CD14-positive monocyte (primary cell): ENCODE data around the gene TSPAN5. TPM values are rescaled to one million over a fixed set of nuclear protein-coding genes. Genes with fewer than 3 reads are reported as not detected.

Source experiments
- DNase-seq, 3 donors: peaks; one replicate each; pipeline ENCODE4 v3.0.0-alpha.2; 2011 to 2022
- H2AFZ ChIP-seq: 2 replicates; pipeline ENCODE4 v1.6.0; 2012; ENCODE audit warnings: mild to moderate bottlenecking, low read depth, low read length, inconsistent platforms; ENCODE audit not compliant: insufficient read depth, poor library complexity, severe bottlenecking
- H3K27ac ChIP-seq, 2 donors: 1 replicate in 1 of 2; 2 replicates in 1 of 2; pipeline ENCODE4 v1.5.1; 2012 to 2013; ENCODE audit warnings: low read length in 2 of 2, control low read depth in 1 of 2, inconsistent platforms in 1 of 2, low read depth in 1 of 2, mild to moderate bottlenecking in 1 of 2
- H3K27me3 ChIP-seq, 2 donors: one replicate each; pipeline versions ENCODE4 v1.6.0 to v1.6.1; 2011 to 2013; ENCODE audit warnings: low read length in 2 of 2; ENCODE audit not compliant: control insufficient read depth in 2 of 2, insufficient read depth in 2 of 2
- H3K36me3 ChIP-seq, 2 donors: replicated peaks in 1 of 2; 1 replicate in 1 of 2; 2 replicates in 1 of 2; pipeline versions ENCODE4 v1.5.1 to v1.6.1; 2012 to 2013; ENCODE audit warnings: low read length in 2 of 2, control low read depth in 1 of 2, inconsistent platforms in 1 of 2, mild to moderate bottlenecking in 1 of 2; ENCODE audit not compliant: insufficient read depth in 2 of 2, control insufficient read depth in 1 of 2
- H3K4me1 ChIP-seq, 2 donors: 1 replicate in 1 of 2; 2 replicates in 1 of 2; pipeline versions ENCODE4 v1.5.1 to v1.6.1; 2012 to 2013; ENCODE audit warnings: low read length in 2 of 2, control low read depth in 1 of 2, inconsistent platforms in 1 of 2, mild to moderate bottlenecking in 1 of 2, moderate library complexity in 1 of 2; ENCODE audit not compliant: insufficient read depth in 2 of 2, control insufficient read depth in 1 of 2
- H3K4me2 ChIP-seq: replicated peaks from 2 replicates; pipeline ENCODE3; 2012; ENCODE audit warnings: low read length, moderate library complexity, mild to moderate bottlenecking; ENCODE audit not compliant: poor library complexity, severe bottlenecking; ENCODE audit errors: extremely low read depth
- H3K4me3 ChIP-seq, 3 experiments: fragments of 200-600 bp in 1 of 3; sonication (generic) in 1 of 3; replicated peaks in 1 of 3; 1 replicate in 2 of 3; 2 replicates in 1 of 3; pipeline ENCODE4 v1.5.1; 2011 to 2013; ENCODE audit warnings: low read length in 3 of 3, mild to moderate bottlenecking in 3 of 3, control low read depth in 2 of 3, low read depth in 2 of 3, inconsistent platforms in 1 of 3, moderate library complexity in 1 of 3
- H3K79me2 ChIP-seq: 2 replicates; pipeline ENCODE4 v1.6.0; 2012; ENCODE audit warnings: mild to moderate bottlenecking, control low read depth, inconsistent platforms, low read length, moderate library complexity; ENCODE audit not compliant: insufficient read depth
- H3K9ac ChIP-seq: 2 replicates; pipeline ENCODE4 v1.6.0; 2017; ENCODE audit warnings: low read length, mild to moderate bottlenecking; ENCODE audit not compliant: insufficient read depth, poor library complexity, severe bottlenecking
- H3K9me3 ChIP-seq, 2 donors: replicated peaks in 1 of 2; 1 replicate in 1 of 2; 2 replicates in 1 of 2; pipeline versions ENCODE4 v1.5.1 to v1.6.1; 2012 to 2013; ENCODE audit warnings: low read length in 2 of 2, control low read depth in 1 of 2; ENCODE audit not compliant: control insufficient read depth in 1 of 2, insufficient read depth in 1 of 2
- H4K20me1 ChIP-seq: 2 replicates; pipeline ENCODE4 v1.6.0; 2012; ENCODE audit warnings: mild to moderate bottlenecking, low read length, control low read depth, moderate library complexity; ENCODE audit not compliant: insufficient read depth
- H3K27ac Mint-ChIP-seq, 7 donors: one replicate each; pipeline ENCODE4 v1.8.0; 2020; ENCODE audit warnings: mild to moderate bottlenecking in 7 of 7, mixed read lengths in 7 of 7, moderate library complexity in 6 of 7, inconsistent platforms in 2 of 7
- H3K27me3 Mint-ChIP-seq, 3 donors: one replicate each; pipeline ENCODE4 v1.8.0; 2021 to 2022; ENCODE audit warnings: low read depth in 3 of 3, mild to moderate bottlenecking in 3 of 3, mixed read lengths in 3 of 3, moderate library complexity in 3 of 3, inconsistent platforms in 1 of 3
- H3K36me3 Mint-ChIP-seq, 2 donors: one replicate each; pipeline ENCODE4 v1.8.0; 2020; ENCODE audit warnings: mixed read lengths in 2 of 2, inconsistent platforms in 1 of 2, mild to moderate bottlenecking in 1 of 2
- H3K4me1 Mint-ChIP-seq: one replicate; pipeline ENCODE4 v1.8.0; 2020; ENCODE audit warnings: mild to moderate bottlenecking, mixed read lengths
- H3K4me3 Mint-ChIP-seq, 2 donors: one replicate each; pipeline ENCODE4 v1.8.0; 2020; ENCODE audit warnings: mild to moderate bottlenecking in 2 of 2, mixed read lengths in 2 of 2, moderate library complexity in 1 of 2
- H3K9me3 Mint-ChIP-seq, 7 donors: one replicate each; pipeline ENCODE4 v1.8.0; 2020 to 2022; ENCODE audit warnings: mixed read lengths in 7 of 7, mild to moderate bottlenecking in 6 of 7, moderate library complexity in 6 of 7, inconsistent platforms in 2 of 7
- WGBS: methylation state at CpG from one replicate; pipeline ENCODE4 v1.1.5; 2013; ENCODE audit warnings: missing lambda C conversion rate; ENCODE audit not compliant: insufficient coverage; 5-methylcytosine and 5-hydroxymethylcytosine counted together
- intact Hi-C, 2 donors: fragments of 100-400 bp; cut with micrococcal nuclease; formaldehyde crosslinking; loops; one replicate each; pipeline versions ENCODE4 v1.15.0 to v1.15.1; 2023
- polyA plus RNA-seq, 3 donors: library from polyadenylated mRNA; depleted of rRNA in 1 of 3; unstranded in 2 of 3; stranded (reverse) in 1 of 3; fragments of 300-500 nt in 2 of 3; fragments of >200 nt in 1 of 3; fragmentation: Illumina TruSeq in 2 of 3; gene quantifications; 1 replicate in 2 of 3; 2 replicates in 1 of 3; pipeline ENCODE4 v1.2.3, GENCODE V29; 2012 to 2021
- TF ChIP-seq, protein P1 (sequence below): fragments of 200-600 bp; IDR thresholded peaks from one replicate; pipeline ENCODE4 v1.8.0; 2022; ENCODE audit warnings: antibody characterized with exemption, mild to moderate bottlenecking

The TSPAN5 gene
- polyA plus RNA-seq, 3 donors = 0.09 to 1.1 (median 0.13) TPM

DNA sequence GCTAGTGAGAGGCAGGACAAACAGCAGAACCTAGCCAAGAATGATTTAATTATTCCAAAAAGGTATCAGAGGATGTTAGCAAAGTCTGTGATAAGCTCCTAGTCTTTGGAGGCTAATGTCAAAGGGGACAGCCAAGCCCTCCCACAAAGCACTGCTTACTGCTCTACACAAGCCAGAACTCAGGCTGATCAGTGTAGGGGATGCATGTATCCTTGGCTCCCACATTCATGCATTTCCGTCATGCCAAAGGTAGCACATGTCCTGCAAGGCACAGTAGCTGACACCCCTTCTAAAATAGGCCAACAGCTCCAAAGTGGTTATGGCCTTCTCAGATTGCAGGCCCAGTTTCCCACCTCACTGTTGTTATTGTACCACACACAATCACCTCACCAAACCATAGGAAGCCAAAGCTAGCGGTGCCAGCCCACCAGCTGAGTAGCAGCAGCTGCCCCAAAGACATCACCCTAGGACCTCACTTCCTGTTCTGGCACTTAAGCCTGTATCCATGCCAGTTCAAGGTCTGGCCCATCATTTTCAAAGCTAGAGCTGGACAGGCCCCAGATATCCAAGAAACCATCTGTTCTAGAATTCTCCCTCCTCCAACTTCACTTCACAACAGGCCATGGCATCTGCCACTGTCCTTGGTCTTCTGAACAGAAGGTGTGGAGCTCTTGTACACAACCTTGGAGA lies 40.9 kb downstream of the TSPAN5 start:
- Mint-ChIP-seq H3K4me1 (peaks cover 5% of the 10 kb centered on the region), H3K36me3 (no peaks in the 10 kb centered on the region), H3K27ac (no peak overlapping the region), H3K4me3 (no peak overlapping the region), H3K9me3 (peaks cover 0 to 4% (median 0%) of the 10 kb centered on the region in 7 donors), H3K27me3 (peaks cover 0 to 5% (median 5%) of the 10 kb centered on the region in 3 donors)
- Histone ChIP-seq H2AFZ (no peak overlapping the region), H3K9ac (no peak overlapping the region), H3K79me2 (no peaks in the 10 kb centered on the region), H3K4me1 (no peaks in the 10 kb centered on the region), H3K27me3 (no peaks in the 10 kb centered on the region), H3K36me3 (no peaks in the 10 kb centered on the region), H3K4me3 (no peak overlapping the region), H3K4me2 (no peak overlapping the region), H4K20me1 (no peaks in the 10 kb centered on the region), H3K27ac (no peak overlapping the region), H3K9me3 (no peaks in the 10 kb centered on the region)
- TF ChIP-seq, protein P1, sequence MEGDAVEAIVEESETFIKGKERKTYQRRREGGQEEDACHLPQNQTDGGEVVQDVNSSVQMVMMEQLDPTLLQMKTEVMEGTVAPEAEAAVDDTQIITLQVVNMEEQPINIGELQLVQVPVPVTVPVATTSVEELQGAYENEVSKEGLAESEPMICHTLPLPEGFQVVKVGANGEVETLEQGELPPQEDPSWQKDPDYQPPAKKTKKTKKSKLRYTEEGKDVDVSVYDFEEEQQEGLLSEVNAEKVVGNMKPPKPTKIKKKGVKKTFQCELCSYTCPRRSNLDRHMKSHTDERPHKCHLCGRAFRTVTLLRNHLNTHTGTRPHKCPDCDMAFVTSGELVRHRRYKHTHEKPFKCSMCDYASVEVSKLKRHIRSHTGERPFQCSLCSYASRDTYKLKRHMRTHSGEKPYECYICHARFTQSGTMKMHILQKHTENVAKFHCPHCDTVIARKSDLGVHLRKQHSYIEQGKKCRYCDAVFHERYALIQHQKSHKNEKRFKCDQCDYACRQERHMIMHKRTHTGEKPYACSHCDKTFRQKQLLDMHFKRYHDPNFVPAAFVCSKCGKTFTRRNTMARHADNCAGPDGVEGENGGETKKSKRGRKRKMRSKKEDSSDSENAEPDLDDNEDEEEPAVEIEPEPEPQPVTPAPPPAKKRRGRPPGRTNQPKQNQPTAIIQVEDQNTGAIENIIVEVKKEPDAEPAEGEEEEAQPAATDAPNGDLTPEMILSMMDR = no peak
- intact Hi-C loops = no loop called here
- WGBS = 86% methylated on average over 1 of the region's 2 CpGs
- DNase-seq = no peak

DNA sequence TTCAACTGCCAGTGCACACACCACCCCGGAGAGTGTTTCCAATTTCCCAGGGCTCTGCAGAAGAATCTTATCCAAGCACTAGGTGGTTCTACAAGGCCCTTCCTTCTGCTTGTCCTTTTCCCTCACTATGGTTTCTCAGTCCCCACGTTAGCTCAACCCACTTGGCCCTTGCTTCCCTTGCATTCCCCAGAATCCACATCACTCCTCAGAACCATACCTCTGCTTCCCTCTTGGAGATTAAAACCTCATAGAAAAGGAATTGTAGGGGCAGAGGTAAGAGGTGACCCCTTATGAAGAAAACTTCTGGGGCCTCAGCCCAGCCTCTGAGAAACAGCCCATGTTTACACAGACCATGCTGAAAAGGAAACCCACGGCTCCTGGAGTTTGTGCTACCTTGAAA lies 42.4 kb downstream of the TSPAN5 start:
- no peaks in the 10 kb centered on the region for H3K79me2 ChIP-seq
- no peak overlapping the region for H3K4me2 ChIP-seq
- no peaks in the 10 kb centered on the region for H3K9me3 ChIP-seq
- peaks cover 7% of the 10 kb centered on the region for H3K4me1 Mint-ChIP-seq
- H2AFZ ChIP-seq = no peak overlapping the region
- no peak overlapping the region for H3K9ac ChIP-seq
- H3K27me3 ChIP-seq = no peaks in the 10 kb centered on the region
- H4K20me1 ChIP-seq = no peaks in the 10 kb centered on the region
- H3K9me3 Mint-ChIP-seq = peaks cover 0 to 4% (median 0%) of the 10 kb centered on the region in 7 donors
- H3K4me1 ChIP-seq = no peaks in the 10 kb centered on the region
- H3K27me3 Mint-ChIP-seq = peaks cover 0 to 5% (median 3%) of the 10 kb centered on the region in 3 donors
- H3K4me3 ChIP-seq = no peak overlapping the region
- H3K36me3 ChIP-seq = no peaks in the 10 kb centered on the region
- no peak overlapping the region for H3K27ac ChIP-seq
- WGBS = 94% methylated on average over 1 of the region's 3 CpGs
- intact Hi-C loops = no loop called here
- no peaks in the 10 kb centered on the region for H3K36me3 Mint-ChIP-seq
- H3K4me3 Mint-ChIP-seq = no peak overlapping the region
- no peak for DNase-seq
- no peak overlapping the region for H3K27ac Mint-ChIP-seq
- TF ChIP-seq, protein P1 = no peak
